Neural cell (in vitro differentiated cells): Measurements from ENCODE around the gene IBA57.

Source experiments
- EP300 ChIP-seq: fragments of 450-650 bp; conservative IDR thresholded peaks from 2 replicates; pipeline ENCODE4 v1.6.1; 2014; ENCODE audit warnings: antibody characterized with exemption, mild to moderate bottlenecking, moderate library complexity; ENCODE audit not compliant: poor library complexity, severe bottlenecking
- EZH2 ChIP-seq: fragments of 200-600, 300-800 bp; shearing (Covaris generic), sonication (generic); IDR thresholded peaks from 2 replicates; pipeline ENCODE4 v1.6.1; 2014; ENCODE audit warnings: antibody characterized with exemption, low read length, borderline replicate concordance, mild to moderate bottlenecking; ENCODE audit not compliant: insufficient read depth, poor library complexity, severe bottlenecking
- POLR2AphosphoS5 ChIP-seq: IDR thresholded peaks from 2 replicates; pipeline ENCODE4 v1.6.1; 2012
- TAF1 ChIP-seq: IDR thresholded peaks from 2 replicates; pipeline ENCODE4 v1.6.1; 2012; ENCODE audit warnings: low read depth
- TF ChIP-seq, protein P1 (sequence below): fragments of 450-650 bp; IDR thresholded peaks from 2 replicates; pipeline ENCODE4 v1.5.1; 2014; ENCODE audit warnings: antibody characterized with exemption, mild to moderate bottlenecking, moderate library complexity; ENCODE audit not compliant: poor library complexity, severe bottlenecking

GRCh38 chr1:228224198-228225164 lies 58.9 kb downstream of the IBA57 start:
- TF ChIP-seq EZH2 (no peak), TAF1 (no peak), EP300 (no peak), POLR2AphosphoS5 (no peak)
- TF ChIP-seq, protein P1, sequence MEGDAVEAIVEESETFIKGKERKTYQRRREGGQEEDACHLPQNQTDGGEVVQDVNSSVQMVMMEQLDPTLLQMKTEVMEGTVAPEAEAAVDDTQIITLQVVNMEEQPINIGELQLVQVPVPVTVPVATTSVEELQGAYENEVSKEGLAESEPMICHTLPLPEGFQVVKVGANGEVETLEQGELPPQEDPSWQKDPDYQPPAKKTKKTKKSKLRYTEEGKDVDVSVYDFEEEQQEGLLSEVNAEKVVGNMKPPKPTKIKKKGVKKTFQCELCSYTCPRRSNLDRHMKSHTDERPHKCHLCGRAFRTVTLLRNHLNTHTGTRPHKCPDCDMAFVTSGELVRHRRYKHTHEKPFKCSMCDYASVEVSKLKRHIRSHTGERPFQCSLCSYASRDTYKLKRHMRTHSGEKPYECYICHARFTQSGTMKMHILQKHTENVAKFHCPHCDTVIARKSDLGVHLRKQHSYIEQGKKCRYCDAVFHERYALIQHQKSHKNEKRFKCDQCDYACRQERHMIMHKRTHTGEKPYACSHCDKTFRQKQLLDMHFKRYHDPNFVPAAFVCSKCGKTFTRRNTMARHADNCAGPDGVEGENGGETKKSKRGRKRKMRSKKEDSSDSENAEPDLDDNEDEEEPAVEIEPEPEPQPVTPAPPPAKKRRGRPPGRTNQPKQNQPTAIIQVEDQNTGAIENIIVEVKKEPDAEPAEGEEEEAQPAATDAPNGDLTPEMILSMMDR, result no peak
